Endometrial microvascular endothelial cells (primary cell): ENCODE results near the gene COL18A1. TPM values are rescaled to one million over a fixed set of nuclear protein-coding genes. Genes with fewer than 3 reads are reported as not detected.

ENCODE experiments used
- in situ Hi-C: cut with HindIII; loops from 2 replicates; pipeline ENCODE4 v1.10.0; 2017; ENCODE audit warnings: low sequenced_read_pairs, low pct_unique_long_range_greater_than_20kb; ENCODE audit errors: inconsistent ontology term
- total RNA-seq: library from RNA; depleted of rRNA; stranded (reverse); fragments of >200 nt; gene quantifications from one replicate; pipeline ENCODE4 v1.2.3, GENCODE V29; 2015; ENCODE audit errors: inconsistent ontology term

The COL18A1 gene
- total RNA-seq, 1 donor from 2014 or later = 261 TPM

DNA sequence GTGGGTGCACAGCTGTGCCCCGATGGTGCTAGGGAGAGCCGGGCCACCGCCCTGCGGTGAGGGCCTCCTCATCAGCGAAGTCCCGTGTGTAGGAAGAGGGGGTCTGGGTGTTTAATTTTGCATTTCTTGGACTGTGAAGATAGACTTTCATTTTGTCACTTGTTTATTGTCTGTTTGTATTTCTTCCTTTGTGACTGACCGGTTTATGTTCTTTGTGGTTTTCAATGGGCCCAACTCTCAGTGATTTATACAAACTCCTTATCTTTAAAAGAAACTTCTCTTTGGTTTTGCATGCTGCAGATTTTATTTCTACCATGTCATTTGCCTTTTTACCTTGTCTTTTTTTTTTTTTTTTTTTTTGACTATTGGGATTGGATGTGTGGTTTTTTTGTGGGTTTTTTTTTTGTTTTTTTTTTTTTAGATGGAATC, 65.1 kb downstream of the COL18A1 start:
- in situ Hi-C loops = no loop called here

- in situ Hi-C loops = no loop called here
These were observed 66.0 kb downstream of the COL18A1 start for GRCh38 chr21:45470773-45471524.

DNA sequence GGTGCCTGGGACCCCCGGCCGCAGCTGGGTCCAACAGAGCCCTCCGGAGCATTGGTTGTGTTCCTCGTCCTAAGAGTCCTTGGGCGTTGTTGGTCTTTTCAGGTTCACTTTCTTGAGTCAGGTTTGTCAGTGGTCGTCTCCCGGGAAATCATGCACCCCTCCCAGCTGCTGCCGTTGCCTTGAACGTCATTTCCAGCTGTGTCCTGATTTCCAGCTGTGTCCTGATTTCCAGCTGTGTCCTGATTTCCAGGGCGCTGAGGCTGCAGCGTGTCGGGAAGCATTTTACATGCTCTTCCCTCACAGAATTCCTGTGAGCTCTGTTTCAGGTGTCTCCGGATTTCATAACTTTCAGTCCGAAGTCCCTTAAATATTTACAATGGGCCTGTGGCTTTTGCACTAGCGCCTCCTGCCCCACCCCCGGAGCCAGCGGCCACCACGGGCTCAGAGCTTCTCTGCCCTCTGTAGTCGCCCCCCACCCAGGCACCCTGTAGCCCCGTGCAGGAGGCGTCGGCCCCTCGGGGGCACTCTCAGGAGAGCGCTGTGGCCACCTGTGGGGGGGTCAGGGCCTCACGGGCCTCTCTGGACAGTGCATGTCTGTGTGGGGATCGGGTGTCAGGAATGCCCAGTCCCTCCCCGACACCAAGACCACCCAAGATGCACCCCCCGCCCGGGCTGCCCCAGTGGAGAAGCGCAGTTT, 66.7 kb downstream of the COL18A1 start:
- in situ Hi-C loops = no loop called here

- in situ Hi-C loops = no loop called here
These were observed 67.7 kb downstream of the COL18A1 start for GRCh38 chr21:45472445-45473365.

- in situ Hi-C loops = no loop called here
These were observed 68.7 kb downstream of the COL18A1 start for GRCh38 chr21:45473496-45474322.

DNA sequence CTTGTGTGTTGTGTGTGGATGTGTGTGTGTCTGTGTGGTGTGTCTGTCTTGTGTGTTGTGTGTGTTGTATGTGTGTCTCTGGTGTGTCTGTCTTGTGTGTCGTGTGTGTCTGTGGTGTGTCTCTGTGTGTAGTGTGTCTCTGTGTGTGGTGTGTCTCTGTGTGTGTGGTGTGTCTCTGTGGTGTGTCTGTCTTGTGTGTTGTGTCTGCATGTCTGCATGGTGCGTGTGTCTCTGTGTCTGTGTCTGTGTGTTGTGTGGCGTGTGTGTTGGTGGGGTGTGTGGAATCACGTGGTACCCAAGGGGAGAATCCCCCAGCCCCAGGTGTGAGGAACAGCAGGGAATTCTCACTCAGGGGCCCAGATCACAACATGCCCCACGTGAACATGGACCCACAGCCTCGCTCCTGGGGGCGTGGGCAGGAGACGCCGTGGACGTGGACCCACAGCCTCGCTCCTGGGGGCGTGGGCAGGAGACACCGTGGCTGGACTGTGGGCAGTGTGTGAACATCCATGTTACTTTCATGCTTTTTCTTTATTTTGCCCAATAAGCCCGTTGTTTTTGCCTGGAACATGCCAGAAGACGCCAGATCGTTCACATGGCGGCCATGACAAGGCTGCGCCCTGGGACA, 69.5 kb downstream of the COL18A1 start:
- in situ Hi-C loops = no loop called here

- in situ Hi-C loops = no loop called here
These were observed 70.2 kb downstream of the COL18A1 start for GRCh38 chr21:45475004-45475685.

DNA sequence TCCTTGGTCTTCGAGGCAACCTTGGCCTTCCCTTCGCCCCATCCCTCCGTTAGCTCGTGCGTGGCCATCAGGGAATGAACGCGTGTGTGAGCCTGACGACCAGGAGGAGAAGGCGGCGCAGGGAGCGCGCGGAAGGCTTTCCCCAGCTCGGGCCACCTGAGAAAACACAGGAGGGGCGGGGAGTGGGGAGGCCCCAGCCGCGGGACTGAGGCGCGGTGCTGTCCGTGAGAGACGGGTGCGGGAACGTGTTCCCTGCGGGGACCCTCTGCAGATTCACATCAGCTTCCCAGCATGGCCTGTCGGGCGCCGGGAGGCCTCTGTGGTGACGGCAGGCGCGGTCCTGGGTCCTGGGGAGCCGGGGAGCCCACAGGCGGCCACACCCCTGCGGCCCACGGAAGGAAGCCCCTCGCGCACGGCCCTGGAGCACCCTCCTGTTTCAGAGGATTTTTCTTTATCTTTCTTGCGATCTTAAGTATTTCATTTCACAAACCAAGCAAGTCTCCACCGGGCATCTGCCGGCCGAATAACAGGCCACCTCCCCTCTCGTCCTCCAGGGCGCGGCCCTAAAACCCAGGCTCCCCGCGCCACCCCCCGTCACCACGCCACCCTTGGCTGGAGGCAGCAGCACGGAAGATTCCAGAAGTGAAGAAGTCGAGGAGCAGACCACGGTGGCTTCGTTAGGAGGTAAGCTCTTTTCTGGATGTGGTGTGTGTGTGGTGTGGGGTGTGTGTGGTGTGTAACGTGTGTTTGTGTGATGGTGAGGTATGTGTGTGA, 71.0 kb downstream of the COL18A1 start:
- in situ Hi-C loops = no loop called here

- in situ Hi-C loops = no loop called here
These were observed 71.6 kb downstream of the COL18A1 start for GRCh38 chr21:45476582-45476981.

GRCh38 chr21:45477176-45478114, 72.5 kb downstream of the COL18A1 start:
- in situ Hi-C loops = no loop called here

DNA sequence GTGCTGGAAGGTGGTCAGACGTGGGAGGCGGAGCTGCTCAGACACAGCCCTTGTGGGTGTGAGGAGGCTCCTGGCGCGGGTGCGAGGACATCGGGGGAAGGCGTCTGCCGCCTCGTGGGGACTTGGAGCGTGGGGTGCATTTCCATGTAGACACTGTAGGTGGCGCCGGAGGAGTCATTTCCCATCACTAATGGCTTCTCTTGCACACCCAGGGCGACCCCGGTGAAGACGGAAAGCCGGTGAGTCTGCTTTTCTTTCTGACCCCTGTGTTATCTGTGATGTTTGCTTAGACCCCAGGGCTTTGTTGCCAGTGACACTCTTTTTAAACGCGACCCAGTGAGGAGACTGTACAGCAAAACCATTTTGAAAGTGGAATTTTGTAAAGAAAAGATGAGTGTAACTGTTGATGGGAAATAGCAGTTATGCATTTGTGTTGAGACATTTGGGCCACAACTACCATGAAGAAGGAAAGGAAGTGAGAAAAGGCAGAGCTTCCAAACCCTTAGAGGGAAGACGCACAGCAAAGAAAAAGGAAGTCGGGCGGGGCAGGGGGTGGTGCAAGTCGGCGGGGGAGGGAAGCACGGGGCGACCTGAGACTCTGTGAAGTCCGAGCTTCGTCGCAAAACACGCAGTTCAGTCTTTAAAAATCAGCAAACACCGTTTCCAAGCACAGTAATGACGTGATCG, 73.3 kb downstream of the COL18A1 start:
- in situ Hi-C loops = no loop called here

- in situ Hi-C loops = no loop called here
These were observed 74.1 kb downstream of the COL18A1 start for GRCh38 chr21:45478816-45479669.

GRCh38 chr21:45479691-45480675, 75.0 kb downstream of the COL18A1 start:
- in situ Hi-C loops = no loop called here
